HL-60 (cell line): ENCODE data around the gene TAF1B.

Source experiments
- DNase-seq, 2 experiments: peaks; one replicate each; pipeline ENCODE4 v3.0.0-alpha.2; 2010 to 2020; ENCODE audit warnings: low read depth in 1 of 2, low spot score in 1 of 2
- H3K27ac ChIP-seq: fragments of 250-450 bp; sonication (Bioruptor Pico); replicated peaks from 2 replicates; pipeline ENCODE4 v1.5.1; 2020; ENCODE audit warnings: mild to moderate bottlenecking, moderate library complexity
- H3K27me3 ChIP-seq: fragments of 250-450 bp; sonication (Bioruptor Pico); 2 replicates; pipeline ENCODE4 v1.5.1; 2021; ENCODE audit warnings: mild to moderate bottlenecking, moderate library complexity; ENCODE audit not compliant: insufficient read depth, poor library complexity, severe bottlenecking
- H3K4me3 ChIP-seq: replicated peaks from 2 replicates; pipeline ENCODE4 v1.5.1; 2011; ENCODE audit warnings: mild to moderate bottlenecking, control low read depth, low read length; ENCODE audit not compliant: insufficient read depth
- CTCF ChIP-seq: IDR thresholded peaks from one replicate; pipeline ENCODE4 v1.5.1; 2011; ENCODE audit warnings: low read length, control low read depth, inconsistent platforms; ENCODE audit not compliant: insufficient read depth
- GABPA ChIP-seq: IDR thresholded peaks from 2 replicates; pipeline ENCODE4 v1.6.1; 2012; ENCODE audit warnings: low read depth
- POLR2AphosphoS5 ChIP-seq: IDR thresholded peaks from 2 replicates; pipeline ENCODE4 v1.6.1; 2012; ENCODE audit warnings: low read depth
- REST ChIP-seq: IDR thresholded peaks from 2 replicates; pipeline ENCODE4 v1.6.1; 2012; ENCODE audit warnings: low read depth; ENCODE audit not compliant: insufficient replicate concordance
- SPI1 ChIP-seq: IDR thresholded peaks from 2 replicates; pipeline ENCODE4 v1.6.1; 2012; ENCODE audit warnings: low read depth, mild to moderate bottlenecking, borderline replicate concordance

TAF1B gene

GRCh38 chr2:9897331-9897737, 54.1 kb downstream of the TAF1B start:
- no peaks in the 10 kb centered on the region for H3K27me3 ChIP-seq
- H3K4me3 ChIP-seq, result no peak overlapping the region
- H3K27ac ChIP-seq, result no peak overlapping the region
- peak in 1 of 2 experiments; percentile 5 for DNase-seq
- TF ChIP-seq SPI1 (no peak), GABPA (no peak), REST (no peak), POLR2AphosphoS5 (no peak), CTCF (no peak)

- Histone ChIP-seq H3K27me3 (no peaks in the 10 kb centered on the region), H3K27ac (no peak overlapping the region), H3K4me3 (no peak overlapping the region)
- TF ChIP-seq CTCF, result no peak
- TF ChIP-seq POLR2AphosphoS5, result no peak
- no peak for TF ChIP-seq SPI1
- no peak for TF ChIP-seq GABPA
- no peak for TF ChIP-seq REST
- no peak for DNase-seq
These were observed 54.6 kb downstream of the TAF1B start for GRCh38 chr2:9897846-9898245.

GRCh38 chr2:9905413-9905812, 62.1 kb downstream of the TAF1B start:
- TF ChIP-seq SPI1 (no peak), POLR2AphosphoS5 (no peak), CTCF (no peak), REST (no peak), GABPA (no peak)
- Histone ChIP-seq H3K4me3 (no peak overlapping the region), H3K27ac (no peak overlapping the region), H3K27me3 (no peaks in the 10 kb centered on the region)
- DNase-seq, result no peak
